Mesenchymal stem cell (in vitro differentiated cells and primary cell): ENCODE results near the gene LRCOL1.

Source experiments
- DNase-seq: peaks from one replicate; pipeline ENCODE4 v3.0.0-alpha.2; 2013
- H2AFZ ChIP-seq: one replicate; pipeline ENCODE4 v1.6.1; 2013; ENCODE audit warnings: low read depth, mild to moderate bottlenecking, control low read depth, inconsistent platforms, low read length, moderate library complexity
- H2AK5ac ChIP-seq: 2 replicates; pipeline ENCODE4 v1.6.1; 2013; ENCODE audit warnings: low read length, moderate library complexity, mild to moderate bottlenecking, inconsistent platforms; ENCODE audit not compliant: severe bottlenecking
- H2BK120ac ChIP-seq: one replicate; pipeline ENCODE4 v1.6.1; 2013; ENCODE audit warnings: low read depth, mild to moderate bottlenecking, inconsistent platforms, low read length, moderate library complexity
- H2BK12ac ChIP-seq, 2 experiments: one replicate each; pipeline ENCODE4 v1.6.1; 2013; ENCODE audit warnings: inconsistent platforms in 2 of 2, low read length in 2 of 2, mild to moderate bottlenecking in 2 of 2, moderate library complexity in 2 of 2, control low read depth in 1 of 2
- H2BK15ac ChIP-seq: one replicate; pipeline ENCODE4 v1.6.1; 2013; ENCODE audit warnings: mild to moderate bottlenecking, low read depth, inconsistent platforms; ENCODE audit not compliant: poor library complexity, severe bottlenecking
- H2BK5ac ChIP-seq: 2 replicates; pipeline ENCODE4 v1.6.1; 2013; ENCODE audit warnings: low read depth, mild to moderate bottlenecking, low read length, control low read depth, inconsistent platforms; ENCODE audit not compliant: poor library complexity, severe bottlenecking
- H3K14ac ChIP-seq, 2 experiments: one replicate each; pipeline ENCODE4 v1.6.1; 2013; ENCODE audit warnings: inconsistent platforms in 2 of 2, low read length in 2 of 2, control low read depth in 1 of 2, mild to moderate bottlenecking in 1 of 2, moderate library complexity in 1 of 2
- H3K18ac ChIP-seq, 2 experiments: one replicate each; pipeline ENCODE4 v1.6.1; 2013; ENCODE audit warnings: inconsistent platforms in 2 of 2, low read length in 2 of 2, control low read depth in 1 of 2, low read depth in 1 of 2, mild to moderate bottlenecking in 1 of 2
- H3K23ac ChIP-seq, 2 experiments: one replicate each; pipeline ENCODE4 v1.6.1; 2013; ENCODE audit warnings: inconsistent platforms in 2 of 2, low read length in 2 of 2, mild to moderate bottlenecking in 2 of 2, moderate library complexity in 2 of 2, control low read depth in 1 of 2
- H3K27ac ChIP-seq: 2 replicates; pipeline ENCODE4 v1.5.1; 2013; ENCODE audit warnings: mild to moderate bottlenecking, moderate library complexity, low read length, control low read depth, inconsistent platforms; ENCODE audit not compliant: poor library complexity, severe bottlenecking
- H3K27me3 ChIP-seq, 2 experiments: 2 replicates each; pipeline versions ENCODE4 v1.6.1 to v1.7.0; 2013; ENCODE audit warnings: low read length in 2 of 2, mild to moderate bottlenecking in 2 of 2, moderate library complexity in 2 of 2, control low read depth in 1 of 2, inconsistent platforms in 1 of 2; ENCODE audit not compliant: control insufficient read depth in 1 of 2, insufficient read depth in 1 of 2
- H3K36me3 ChIP-seq, 2 experiments: 2 replicates each; pipeline versions ENCODE4 v1.6.1 to v1.7.0; 2013; ENCODE audit warnings: low read length in 2 of 2, control low read depth in 1 of 2, inconsistent platforms in 1 of 2, low read depth in 1 of 2, mild to moderate bottlenecking in 1 of 2; ENCODE audit not compliant: insufficient read depth in 2 of 2, control insufficient read depth in 1 of 2
- H3K4ac ChIP-seq, 2 experiments: one replicate each; pipeline ENCODE4 v1.6.1; 2013; ENCODE audit warnings: inconsistent platforms in 2 of 2, low read length in 2 of 2, mild to moderate bottlenecking in 2 of 2, moderate library complexity in 2 of 2, control low read depth in 1 of 2, low read depth in 1 of 2
- H3K4me1 ChIP-seq: 2 replicates; pipeline ENCODE4 v1.6.1; 2013; ENCODE audit warnings: low read depth, low read length, control low read depth; ENCODE audit not compliant: control insufficient read depth, insufficient read depth
- H3K4me2 ChIP-seq: 2 replicates; pipeline ENCODE4 v1.6.1; 2013; ENCODE audit warnings: low read length, mild to moderate bottlenecking, inconsistent platforms; ENCODE audit not compliant: poor library complexity, severe bottlenecking
- H3K4me3 ChIP-seq, 2 experiments: 2 replicates each; pipeline versions ENCODE4 v1.5.1 to v1.7.0; 2013; ENCODE audit warnings: low read length in 2 of 2, mild to moderate bottlenecking in 2 of 2, control low read depth in 1 of 2, low read depth in 1 of 2; ENCODE audit not compliant: insufficient read depth in 1 of 2
- H3K79me1 ChIP-seq: replicated peaks from 2 replicates; pipeline ENCODE4 v1.6.1; 2013; ENCODE audit warnings: mild to moderate bottlenecking, control low read depth, low read length, inconsistent platforms; ENCODE audit not compliant: poor library complexity, severe bottlenecking
- H3K9ac ChIP-seq: 2 replicates; pipeline ENCODE4 v1.7.0; 2013; ENCODE audit warnings: mild to moderate bottlenecking, low read length, moderate library complexity
- H3K9me3 ChIP-seq: 2 replicates; pipeline ENCODE4 v1.7.0; 2013; ENCODE audit warnings: mild to moderate bottlenecking, low read length; ENCODE audit not compliant: control insufficient read depth
- H4K8ac ChIP-seq: one replicate; pipeline ENCODE4 v1.6.1; 2013; ENCODE audit warnings: inconsistent platforms, mild to moderate bottlenecking, low read length, moderate library complexity
- H4K91ac ChIP-seq: one replicate; pipeline ENCODE4 v1.6.1; 2013; ENCODE audit warnings: mild to moderate bottlenecking, low read length, inconsistent platforms
- WGBS: methylation state at CpG from one replicate; pipeline ENCODE4 v1.1.7; 2013; ENCODE audit warnings: mixed read lengths; 5-methylcytosine and 5-hydroxymethylcytosine counted together

LRCOL1 gene

DNA sequence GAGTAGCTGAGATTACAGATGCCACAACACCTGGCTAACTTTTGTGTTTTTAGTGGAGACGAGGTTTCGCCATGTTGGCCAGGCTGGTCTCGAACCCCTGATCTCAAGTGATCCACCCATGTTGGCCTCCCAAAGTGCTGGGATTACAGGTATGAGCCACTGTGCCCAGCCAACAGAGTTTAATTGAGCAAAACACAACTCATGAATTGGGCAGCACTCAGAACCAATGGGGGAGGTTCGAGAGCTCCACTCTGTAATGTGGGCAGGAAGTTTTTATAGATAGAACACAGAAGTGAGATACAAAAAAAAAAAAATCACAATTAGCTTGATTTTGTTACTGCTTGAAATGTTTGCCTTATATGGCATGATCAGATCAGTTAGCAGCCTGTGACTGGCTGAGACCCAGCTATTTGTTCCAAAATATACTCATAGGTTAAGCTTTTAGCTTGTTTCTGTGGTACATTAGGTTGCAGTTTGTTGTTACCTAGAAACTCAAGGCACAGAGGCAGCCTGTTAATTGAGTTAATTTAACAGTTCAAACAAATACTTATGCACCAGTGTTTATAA, 6.8 kb upstream of the LRCOL1 start:
- peaks cover 0 to 4% of the 10 kb centered on the region in 2 experiments for H3K36me3 ChIP-seq
- peaks cover 11% of the 10 kb centered on the region for H3K9me3 ChIP-seq
- H4K91ac ChIP-seq: no peak overlapping the region
- no peak overlapping the region for H3K4ac ChIP-seq
- no peak overlapping the region for H3K9ac ChIP-seq
- H3K14ac ChIP-seq: no peak overlapping the region
- no peak overlapping the region for H3K4me3 ChIP-seq
- H2BK12ac ChIP-seq: no peak overlapping the region
- H2AFZ ChIP-seq: no peak overlapping the region
- no peak overlapping the region for H2BK120ac ChIP-seq
- DNase-seq: no peak
- 81% methylated on average over 3 of the region's 4 CpGs for WGBS
- H3K27me3 ChIP-seq: peaks cover 45 to 79% of the 10 kb centered on the region in 2 experiments
- no peak overlapping the region for H3K27ac ChIP-seq
- no peak overlapping the region for H2BK15ac ChIP-seq
- no peaks in the 10 kb centered on the region for H3K79me1 ChIP-seq
- H3K4me1 ChIP-seq: peaks cover 13% of the 10 kb centered on the region
- H3K4me2 ChIP-seq: no peak overlapping the region
- H2BK5ac ChIP-seq: no peak overlapping the region
- no peak overlapping the region for H2AK5ac ChIP-seq
- no peak overlapping the region for H3K18ac ChIP-seq
- no peak overlapping the region for H3K23ac ChIP-seq
- H4K8ac ChIP-seq: no peak overlapping the region

DNA sequence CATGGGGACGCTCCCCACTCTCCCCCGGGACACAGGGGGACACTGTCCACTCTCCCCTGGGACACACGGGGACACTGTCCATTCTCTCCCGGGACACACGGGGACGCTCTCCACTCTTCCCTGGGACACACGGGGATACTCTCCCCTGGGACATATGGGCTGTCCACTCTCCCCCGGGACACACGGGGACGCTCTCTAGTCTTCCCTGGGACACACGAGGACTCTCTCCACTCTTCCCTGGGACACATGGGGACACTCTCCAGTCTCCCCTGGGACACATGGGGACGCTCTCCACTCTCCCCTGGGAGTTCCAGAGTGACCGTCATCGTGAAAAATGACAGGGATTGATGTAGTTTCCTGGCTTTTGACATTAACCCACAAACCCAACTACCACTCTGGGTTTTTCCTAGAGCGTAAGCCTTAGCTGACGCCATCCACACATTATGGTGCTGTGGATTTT, 5.2 kb upstream of the LRCOL1 start:
- Histone ChIP-seq H2AK5ac (no peak overlapping the region), H3K27me3 (peaks cover 55 to 85% of the 10 kb centered on the region in 2 experiments), H3K79me1 (no peaks in the 10 kb centered on the region), H2BK12ac (no peak overlapping the region), H3K4me3 (no peak overlapping the region), H3K14ac (no peak overlapping the region), H3K9me3 (peaks cover 15% of the 10 kb centered on the region), H3K27ac (no peak overlapping the region), H2BK5ac (no peak overlapping the region), H4K91ac (no peak overlapping the region), H2BK120ac (no peak overlapping the region), H3K18ac (no peak overlapping the region), H3K4ac (no peak overlapping the region), H4K8ac (no peak overlapping the region), H3K4me1 (peaks cover 11% of the 10 kb centered on the region), H3K36me3 (no peaks in the 10 kb centered on the region), H3K23ac (no peak overlapping the region), H3K4me2 (no peak overlapping the region), H3K9ac (no peak overlapping the region), H2BK15ac (no peak overlapping the region), H2AFZ (no peak overlapping the region)
- no peak for DNase-seq
- 84% methylated on average over 14 of the region's 16 CpGs for WGBS

DNA sequence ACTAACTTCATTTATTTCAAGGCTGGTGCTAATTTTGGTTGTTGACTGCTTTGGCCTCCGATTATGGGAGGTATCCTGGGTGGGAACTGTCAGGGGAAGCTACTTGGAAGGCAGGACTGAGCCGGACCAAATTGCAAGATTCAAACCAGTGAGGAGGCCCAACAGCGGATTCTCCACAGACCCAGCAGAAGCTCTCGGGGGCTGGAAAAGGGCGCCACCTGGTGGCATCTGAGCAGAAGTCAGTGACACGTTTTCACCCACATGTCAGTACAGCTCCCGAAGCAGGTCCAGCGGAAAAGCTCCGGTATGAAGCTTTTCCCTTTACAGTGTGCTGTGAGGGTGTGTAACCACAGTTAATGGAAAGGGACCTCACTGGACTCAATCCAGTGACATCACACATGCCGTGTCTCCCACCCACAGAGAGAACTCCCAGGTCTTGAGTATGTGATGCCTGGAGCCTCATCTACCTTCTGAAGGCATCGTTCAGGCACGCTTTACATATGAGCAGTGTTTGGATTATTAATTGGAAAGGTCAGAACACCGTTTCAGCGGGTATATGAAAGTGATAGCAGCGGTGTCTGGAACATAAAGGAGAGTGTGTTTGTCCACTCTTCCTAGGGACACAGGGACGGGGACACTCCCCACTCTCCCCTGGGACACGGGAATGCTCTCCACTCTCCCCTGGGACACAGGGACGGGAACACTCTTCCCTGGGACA, 4.6 kb upstream of the LRCOL1 start:
- H3K79me1 ChIP-seq: no peaks in the 10 kb centered on the region
- no peak overlapping the region for H3K9ac ChIP-seq
- no peak overlapping the region for H3K4me2 ChIP-seq
- peak; percentile 85 for DNase-seq
- H3K36me3 ChIP-seq: no peaks in the 10 kb centered on the region
- peaks cover 11% of the 10 kb centered on the region for H3K4me1 ChIP-seq
- no peak overlapping the region for H3K23ac ChIP-seq
- no peak overlapping the region for H2BK120ac ChIP-seq
- H2BK12ac ChIP-seq: no peak overlapping the region
- H3K9me3 ChIP-seq: peaks cover 15% of the 10 kb centered on the region
- H3K4me3 ChIP-seq: no peak overlapping the region
- no peak overlapping the region for H2BK15ac ChIP-seq
- H4K91ac ChIP-seq: no peak overlapping the region
- no peak overlapping the region for H3K14ac ChIP-seq
- H3K18ac ChIP-seq: no peak overlapping the region
- 25% methylated on average over 18 of the region's 18 CpGs for WGBS
- H2AFZ ChIP-seq: no peak overlapping the region
- no peak overlapping the region for H2AK5ac ChIP-seq
- H3K4ac ChIP-seq: no peak overlapping the region
- no peak overlapping the region for H4K8ac ChIP-seq
- H3K27ac ChIP-seq: no peak overlapping the region
- H2BK5ac ChIP-seq: no peak overlapping the region
- H3K27me3 ChIP-seq: peaks cover 55 to 85% of the 10 kb centered on the region in 2 experiments

DNA sequence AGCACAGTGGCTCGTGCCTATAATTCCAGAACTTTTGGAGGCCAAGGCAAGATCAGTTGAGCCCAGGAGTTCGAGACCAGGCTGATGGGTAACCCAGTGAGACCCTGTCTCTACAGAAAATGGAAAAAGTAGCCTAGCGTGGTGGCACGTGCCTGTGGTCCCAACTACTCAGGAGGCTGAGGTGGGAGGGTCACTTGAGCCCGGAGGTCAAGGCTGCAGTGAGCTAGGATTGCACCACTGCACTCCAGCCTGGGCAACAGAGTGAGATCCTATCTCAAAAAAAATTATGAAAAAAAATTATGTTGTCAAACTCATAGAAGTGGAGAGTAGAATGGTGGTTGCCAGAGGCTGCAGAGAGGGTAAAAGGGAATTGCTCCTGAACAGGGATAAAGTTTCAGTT, 3.6 kb upstream of the LRCOL1 start:
- no peak overlapping the region for H3K4me2 ChIP-seq
- no peak overlapping the region for H3K4me3 ChIP-seq
- no peaks in the 10 kb centered on the region for H3K79me1 ChIP-seq
- no peak overlapping the region for H2BK15ac ChIP-seq
- no peak for DNase-seq
- H3K9ac ChIP-seq: no peak overlapping the region
- no peak overlapping the region for H2BK120ac ChIP-seq
- H4K91ac ChIP-seq: no peak overlapping the region
- no peak overlapping the region for H3K4ac ChIP-seq
- H3K18ac ChIP-seq: no peak overlapping the region
- peaks cover 15% of the 10 kb centered on the region for H3K9me3 ChIP-seq
- H2AFZ ChIP-seq: no peak overlapping the region
- no peak overlapping the region for H3K14ac ChIP-seq
- WGBS: 74% methylated on average over 5 of the region's 5 CpGs
- peaks cover 47 to 92% of the 10 kb centered on the region in 2 experiments for H3K27me3 ChIP-seq
- no peak overlapping the region for H4K8ac ChIP-seq
- peaks cover 11% of the 10 kb centered on the region for H3K4me1 ChIP-seq
- no peak overlapping the region for H2AK5ac ChIP-seq
- no peak overlapping the region for H3K23ac ChIP-seq
- H2BK5ac ChIP-seq: no peak overlapping the region
- no peak overlapping the region for H3K27ac ChIP-seq
- H2BK12ac ChIP-seq: no peak overlapping the region
- H3K36me3 ChIP-seq: no peaks in the 10 kb centered on the region
